Measurements from ENCODE around the gene DMAP1. TPM values are rescaled to one million over a fixed set of nuclear protein-coding genes. Genes with fewer than 3 reads are reported as not detected.

DMAP1 gene
- total RNA-seq, 1 experiment from 2014 or later = 27.8 TPM

GRCh38 chr1:44174630-44175029 is 38.6 kb upstream of the DMAP1 start:
- no peak overlapping the region for H3K9ac ChIP-seq (ENCODE audit: low read length)
- CTCF ChIA-PET = no interaction called here
- H3K4me2 ChIP-seq (ENCODE audit: low read length) = no peak overlapping the region
- H2AFZ ChIP-seq (ENCODE audit: low read depth, low read length, poor library complexity, severe bottlenecking) = no peak overlapping the region
- no peak for DNase-seq (ENCODE audit: low read depth, low spot score)
- no peaks in the 10 kb centered on the region for H3K9me2 ChIP-seq (ENCODE audit: insufficient read depth)
- intact Hi-C loops (cut with micrococcal nuclease) = no loop called here
- TF ChIP-seq YY1 (IDR thresholded peaks at IDR 0.05; ENCODE audit: extremely low read depth, insufficient replicate concordance, low read depth, low read length) (no peak), EZH2phosphoT487 (IDR thresholded peaks at IDR 0.05; ENCODE audit: borderline replicate concordance) (no peak), ATF3 (IDR thresholded peaks at IDR 0.05) (no peak), CBX3 (IDR thresholded peaks at IDR 0.05; ENCODE audit: low read depth) (0 out of 2 replicates have a peak, but pooled peaks have one; percentile 49)
- H3K4me1 ChIP-seq (ENCODE audit: control insufficient read depth in 1 of 2, insufficient read depth in 2 of 2, low read length in 2 of 2) = no peaks in the 10 kb centered on the region
- no peaks in the 10 kb centered on the region for H3K27me3 ChIP-seq (ENCODE audit: insufficient read depth, low read length)
- BruUV-seq (replicated peaks) = no TSS peak
- H3K36me3 ChIP-seq (ENCODE audit: control insufficient read depth in 1 of 2, insufficient read depth in 2 of 2, low read length in 2 of 2) = no peaks in the 10 kb centered on the region
- H3K79me2 ChIP-seq (ENCODE audit: insufficient read depth, low read length) = no peaks in the 10 kb centered on the region
- POLR2A ChIA-PET = no interaction called here
- H4K20me1 ChIP-seq (ENCODE audit: insufficient read depth) = no peaks in the 10 kb centered on the region
- no peak overlapping the region for H3K27ac ChIP-seq (ENCODE audit: low read depth, low read length)
- RAD21 ChIA-PET (ENCODE audit: low non-redundant PET in 1 of 2, low total read pairs in 2 of 2, uncharacterized antibody in 2 of 2, unreplicated experiment in 2 of 2) = no interaction called here
- peaks cover 5 to 8% of the 10 kb centered on the region in 2 experiments; a peak in 3 of 4 replicates for H3K9me3 ChIP-seq (ENCODE audit: control insufficient read depth in 1 of 2, insufficient read depth in 1 of 2, low read depth in 1 of 2, low read length in 2 of 2)
- H3K4me3 ChIP-seq (replicated peaks in 1 of 2; ENCODE audit: low read depth in 1 of 2, low read length in 2 of 2) = no peak overlapping the region
- ATAC-seq = no peak

- Histone ChIP-seq H3K4me2 (ENCODE audit: low read length) (no peak overlapping the region), H3K9me2 (ENCODE audit: insufficient read depth) (no peaks in the 10 kb centered on the region), H3K79me2 (ENCODE audit: insufficient read depth, low read length) (no peaks in the 10 kb centered on the region), H4K20me1 (ENCODE audit: insufficient read depth) (no peaks in the 10 kb centered on the region), H3K4me3 (replicated peaks in 1 of 2; ENCODE audit: low read depth in 1 of 2, low read length in 2 of 2) (no peak overlapping the region), H3K36me3 (ENCODE audit: control insufficient read depth in 1 of 2, insufficient read depth in 2 of 2, low read length in 2 of 2) (no peaks in the 10 kb centered on the region), H3K9me3 (ENCODE audit: control insufficient read depth in 1 of 2, insufficient read depth in 1 of 2, low read depth in 1 of 2, low read length in 2 of 2) (no peaks in the 10 kb centered on the region), H3K4me1 (ENCODE audit: control insufficient read depth in 1 of 2, insufficient read depth in 2 of 2, low read length in 2 of 2) (no peaks in the 10 kb centered on the region), H3K27ac (ENCODE audit: low read depth, low read length) (no peak overlapping the region), H3K9ac (ENCODE audit: low read length) (no peak overlapping the region), H2AFZ (ENCODE audit: low read depth, low read length, poor library complexity, severe bottlenecking) (no peak overlapping the region), H3K27me3 (ENCODE audit: insufficient read depth, low read length) (no peaks in the 10 kb centered on the region)
- intact Hi-C loops (cut with micrococcal nuclease) = no loop called here
- ChIA-PET RAD21 (ENCODE audit: low non-redundant PET in 1 of 2, low total read pairs in 2 of 2, uncharacterized antibody in 2 of 2, unreplicated experiment in 2 of 2) (no interaction called here), POLR2A (no interaction called here), CTCF (no interaction called here)
- no TSS peak for BruUV-seq (replicated peaks)
- ATAC-seq (no peak), DNase-seq (ENCODE audit: low read depth, low spot score) (no peak)
- TF ChIP-seq POLR2A (IDR thresholded peaks at IDR 0.05; ENCODE audit: borderline replicate concordance, extremely low read depth, insufficient read depth, insufficient read length) (no peak), TCF7L2 (IDR thresholded peaks at IDR 0.05; ENCODE audit: borderline replicate concordance, extremely low read depth, insufficient read depth, insufficient read length) (no peak), ELF1 (IDR thresholded peaks at IDR 0.05; ENCODE audit: borderline replicate concordance, low read depth) (no peak), JUND (IDR thresholded peaks at IDR 0.05) (no peak), EGR1 (IDR thresholded peaks at IDR 0.05; ENCODE audit: low read depth) (no peak), RAD21 (IDR thresholded peaks at IDR 0.05; ENCODE audit: low read depth) (no peak), SIN3A (IDR thresholded peaks at IDR 0.05; ENCODE audit: low read depth) (no peak), CBX3 (IDR thresholded peaks at IDR 0.05; ENCODE audit: low read depth) (no peak), ZNF274 (IDR thresholded peaks at IDR 0.05; ENCODE audit: low read depth, low read length) (no peak), POLR2AphosphoS5 (IDR thresholded peaks at IDR 0.05; ENCODE audit: low read depth, low read length) (no peak), ZFX (IDR thresholded peaks at IDR 0.05) (no peak), CEBPB (IDR thresholded peaks at IDR 0.05; ENCODE audit: low read depth) (no peak), REST (IDR thresholded peaks at IDR 0.05; ENCODE audit: low read depth) (no peak), SP1 (IDR thresholded peaks at IDR 0.05; ENCODE audit: low read depth) (no peak), ZBTB33 (IDR thresholded peaks at IDR 0.05; ENCODE audit: extremely low read depth, insufficient replicate concordance, low read length) (no peak)
Observed at GRCh38 chr1:44200336-44200735, 12.9 kb upstream of the DMAP1 start.

All from HCT116 (cell line).